Activated CD4-positive, alpha-beta T cell treated with anti-CD3 and anti-CD28 coated beads, Interleukin-2, amount 50 U/mL, for 16 hours (primary cell): Measurements from ENCODE around the gene KRT2.

Source experiments
- DNase-seq: peaks from one replicate; pipeline ENCODE4 v3.0.0-alpha.2; 2020

KRT2 gene

DNA sequence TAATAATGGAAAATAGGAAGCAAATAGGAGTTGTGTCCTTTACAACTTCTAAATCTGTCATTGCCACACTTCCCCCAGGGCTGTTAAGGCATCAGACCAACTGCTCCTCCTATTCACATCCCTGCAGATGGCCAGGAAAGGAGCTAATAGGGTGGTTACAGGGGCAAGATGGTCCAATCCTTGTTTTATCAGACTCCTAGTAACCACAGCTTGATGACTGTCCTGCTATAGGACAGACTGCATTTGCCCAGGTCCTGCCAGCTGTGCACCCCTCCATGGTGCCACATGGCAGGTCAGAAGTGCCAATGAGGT is 10.9 kb upstream of the KRT2 start:
- no peak for DNase-seq

DNA sequence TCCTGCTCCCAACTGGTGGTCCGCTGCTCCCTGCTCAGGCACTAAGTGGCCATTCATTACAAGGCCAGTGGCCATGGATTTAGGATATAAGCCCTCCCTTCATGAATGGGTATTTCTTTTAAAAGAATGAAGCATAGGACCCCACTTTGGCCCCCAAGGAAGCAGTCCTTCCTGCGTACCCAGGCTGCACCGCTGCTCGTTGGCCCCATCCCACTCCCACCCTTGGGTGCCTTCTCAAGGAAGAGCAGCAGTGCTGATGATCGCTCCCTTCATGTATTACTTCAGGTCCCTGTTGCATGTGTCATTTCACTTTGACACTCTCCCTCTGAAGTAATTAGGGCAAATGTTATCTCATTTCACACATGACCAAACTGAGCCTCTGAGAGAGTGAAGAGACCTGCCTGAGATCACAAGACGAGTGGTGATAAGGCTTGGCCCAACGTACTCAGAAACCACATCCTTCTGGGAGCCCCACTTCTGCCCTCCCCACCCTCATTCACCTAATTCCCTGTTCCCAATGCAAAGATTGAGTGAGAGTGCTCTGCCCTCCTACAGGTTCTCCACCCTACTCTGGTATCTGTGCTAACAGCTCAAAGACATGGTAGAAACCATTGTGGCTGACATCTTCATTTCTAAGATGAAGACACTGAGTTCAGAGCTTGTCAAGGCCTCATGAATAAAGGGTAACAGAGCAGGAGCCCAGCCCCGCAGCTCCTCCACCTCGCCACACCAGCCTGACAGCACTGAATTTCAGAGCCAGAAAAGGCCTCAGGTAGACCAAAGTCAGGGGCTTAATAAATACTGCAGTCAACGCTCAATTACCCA is 10.3 kb upstream of the KRT2 start:
- DNase-seq: no peak

DNA sequence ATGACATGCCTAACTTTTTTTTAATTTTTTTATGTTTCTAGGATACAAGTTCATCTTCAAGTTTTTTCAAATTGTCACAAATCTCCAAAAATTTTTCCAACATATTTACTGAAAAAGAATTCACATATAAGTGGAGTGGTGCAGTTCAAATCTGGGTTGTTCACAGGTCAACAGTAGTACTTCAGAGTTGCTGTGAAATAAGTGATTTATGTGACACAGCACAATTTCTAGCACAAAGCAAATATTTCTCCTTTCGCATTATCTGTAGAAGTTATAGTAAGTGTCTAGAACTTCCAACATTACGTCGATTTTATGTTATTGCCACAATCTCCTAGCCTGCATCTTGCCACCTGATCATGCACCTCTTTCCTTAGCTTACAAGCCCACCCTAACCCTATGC is 9.7 kb upstream of the KRT2 start:
- no peak for DNase-seq

DNA sequence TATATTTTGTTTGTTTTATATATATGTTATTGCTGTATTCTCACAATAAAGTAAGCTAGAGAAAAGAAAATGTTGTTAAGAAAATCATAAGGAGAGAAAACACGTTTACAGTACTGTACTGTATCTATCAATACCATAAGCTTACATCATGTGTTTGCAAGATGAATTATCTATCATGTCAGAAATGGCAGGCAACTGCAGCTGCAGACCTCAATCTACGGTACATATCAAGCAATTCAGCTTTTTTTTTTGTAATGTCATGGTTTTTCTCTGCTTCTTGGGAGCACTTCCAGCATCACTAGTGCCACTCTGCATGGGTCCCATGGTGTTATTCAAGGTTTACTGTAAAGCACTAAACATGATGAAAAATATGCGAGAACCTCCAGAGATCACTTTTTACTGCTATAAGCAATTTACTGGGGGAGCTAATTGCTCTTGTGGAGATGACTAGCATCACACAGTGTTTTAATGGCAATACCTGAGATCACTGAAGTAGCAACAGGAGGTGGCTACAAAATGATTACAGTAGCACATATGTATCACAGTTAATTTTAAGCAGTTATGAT is 9.0 kb upstream of the KRT2 start:
- no peak for DNase-seq

DNA sequence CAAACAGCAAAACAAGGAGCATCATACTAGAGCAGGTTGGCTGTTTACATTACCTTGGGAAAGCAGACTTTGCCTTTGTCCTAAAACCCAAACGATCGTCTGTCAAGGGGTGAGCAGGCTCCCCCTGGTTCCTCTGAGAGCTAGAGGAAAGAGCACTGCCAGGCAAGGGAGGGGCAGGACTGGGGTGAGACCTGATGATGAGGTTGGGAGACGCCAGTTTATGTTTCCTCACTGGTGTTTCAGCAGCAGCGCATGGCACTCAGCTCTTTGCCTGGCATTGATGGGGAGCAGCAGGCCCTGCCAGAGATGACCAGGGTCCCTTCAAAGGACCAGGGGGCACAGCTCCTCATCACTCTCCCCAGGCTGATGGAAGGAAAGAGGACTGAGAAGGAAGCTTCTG is 7.9 kb upstream of the KRT2 start:
- DNase-seq: no peak

DNA sequence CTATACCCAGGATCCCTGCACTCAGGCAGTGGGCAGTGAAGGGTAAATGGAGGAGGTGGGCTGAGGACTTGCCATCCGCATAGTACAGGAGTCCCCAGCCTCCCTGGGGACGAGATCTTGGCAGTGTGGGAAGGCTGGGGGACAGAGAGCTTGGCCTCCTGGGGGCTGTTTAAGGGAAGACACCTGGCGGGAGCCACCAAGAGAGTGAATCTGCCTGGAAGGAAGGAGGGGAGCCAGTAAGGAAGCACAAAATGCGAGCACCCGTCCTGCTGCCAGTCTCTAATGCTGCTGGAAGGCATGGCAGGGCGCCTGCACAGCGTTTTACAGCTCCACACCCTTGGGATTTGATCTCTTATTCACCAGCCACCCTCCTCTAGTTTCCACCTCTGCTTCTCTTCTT is 7.4 kb upstream of the KRT2 start:
- DNase-seq: no peak

DNA sequence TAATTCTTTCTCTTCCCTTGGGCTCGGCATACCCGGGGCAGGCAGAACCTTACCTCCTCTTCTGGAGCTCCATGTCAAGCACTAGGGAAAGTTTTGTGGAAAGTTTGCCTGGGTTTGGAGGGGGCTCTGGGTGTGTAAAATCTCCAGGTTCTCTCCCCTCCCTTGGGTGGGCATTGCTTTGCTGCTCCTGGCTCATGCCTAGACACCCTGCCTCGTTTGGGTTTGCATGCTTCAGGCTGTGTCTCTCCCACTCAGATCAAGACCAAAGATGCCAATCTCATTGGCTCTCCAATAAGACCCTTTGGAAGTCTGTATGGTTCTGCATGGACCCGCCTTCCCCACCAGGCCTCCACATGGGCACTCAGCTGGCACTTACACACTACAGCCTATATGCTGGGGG is 6.2 kb upstream of the KRT2 start:
- no peak for DNase-seq

DNA sequence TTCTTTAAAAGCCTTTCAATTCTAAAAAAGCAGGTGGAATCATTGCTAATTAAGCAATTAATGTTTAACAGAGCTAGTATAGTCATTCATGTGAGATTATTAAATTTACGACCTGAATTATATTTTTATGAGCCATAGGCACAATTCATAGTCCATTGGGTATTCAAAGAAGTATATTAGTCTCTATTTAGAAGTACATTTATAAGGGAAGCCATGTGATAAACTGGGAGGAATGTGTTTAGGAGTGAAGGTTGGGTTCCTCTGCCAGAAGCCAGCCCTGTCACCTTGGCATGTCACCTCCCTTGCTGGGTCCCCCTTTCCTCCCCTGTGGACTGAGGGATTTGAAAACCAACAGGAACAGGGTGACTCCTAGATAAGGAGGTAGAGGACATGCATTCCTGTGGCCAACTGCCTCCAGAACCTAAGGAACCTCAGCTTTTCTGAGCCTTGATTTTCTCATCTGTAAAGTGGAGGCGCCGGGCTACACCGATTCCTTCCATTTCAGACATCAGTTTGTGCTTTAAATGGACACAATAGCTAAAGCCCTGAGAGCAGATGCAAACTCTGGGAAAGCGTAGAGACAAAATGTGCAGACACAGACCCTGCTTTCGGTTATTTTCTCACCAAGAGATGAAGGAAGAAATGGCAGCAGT is 5.4 kb upstream of the KRT2 start:
- DNase-seq: no peak

DNA sequence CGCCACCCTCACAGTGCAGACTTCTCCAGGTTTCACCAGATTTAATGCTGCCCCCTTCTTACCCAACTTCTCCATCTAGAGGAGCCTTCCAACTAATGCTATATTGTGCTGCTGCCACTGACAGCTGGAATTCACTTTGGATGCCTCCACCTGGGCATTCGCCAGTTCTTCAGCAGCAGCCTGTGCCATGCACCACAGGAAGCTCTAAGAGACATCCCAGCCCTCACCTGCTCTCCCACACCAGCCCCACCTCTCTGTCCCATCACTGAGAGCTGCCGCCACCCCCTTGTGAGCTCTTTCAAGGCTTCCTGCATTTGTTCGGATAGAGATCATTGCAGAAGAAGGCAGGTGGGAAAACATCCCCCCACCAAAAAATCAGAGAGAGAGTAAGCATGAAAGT is 4.6 kb upstream of the KRT2 start:
- DNase-seq: no peak

DNA sequence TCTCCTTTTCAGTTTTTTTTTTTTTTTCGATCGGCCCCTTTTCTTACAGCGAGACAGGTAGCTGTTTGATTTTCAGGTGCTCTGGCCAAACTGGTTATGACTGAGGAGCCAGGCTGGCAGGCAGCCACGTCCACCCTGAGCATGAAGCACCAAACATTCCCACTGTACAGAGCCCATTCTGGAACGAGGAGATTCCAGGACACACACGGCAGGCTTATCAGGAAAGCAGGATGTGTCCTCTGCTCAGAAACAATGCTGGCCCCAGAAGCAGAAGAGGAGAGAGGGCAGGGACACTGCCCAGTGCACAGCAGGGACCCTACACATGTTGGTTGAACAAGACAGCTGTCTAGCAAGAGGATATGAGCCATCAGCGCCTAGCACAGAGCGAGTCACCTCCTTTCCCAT is 3.7 kb upstream of the KRT2 start:
- no peak for DNase-seq

DNA sequence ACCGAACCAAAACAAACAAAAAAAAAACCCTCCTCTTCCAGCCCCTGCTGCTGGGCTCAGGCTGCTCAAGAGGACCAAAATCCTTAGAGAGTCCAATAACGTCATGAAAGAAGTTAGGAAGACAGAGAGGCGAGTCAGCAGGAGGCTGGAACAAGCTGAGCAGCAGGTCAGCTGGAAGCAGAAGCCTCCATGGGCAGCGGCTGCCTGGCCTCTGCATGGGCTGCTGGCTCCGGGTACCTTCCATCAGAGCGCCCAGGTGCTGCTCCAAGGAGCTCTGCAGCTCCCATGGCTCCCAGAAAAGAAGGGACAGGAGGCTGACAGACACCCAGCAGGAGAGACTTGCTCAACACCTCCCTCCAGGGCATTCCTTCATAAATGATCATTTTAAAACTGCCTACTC is 3.2 kb upstream of the KRT2 start:
- no peak for DNase-seq

DNA sequence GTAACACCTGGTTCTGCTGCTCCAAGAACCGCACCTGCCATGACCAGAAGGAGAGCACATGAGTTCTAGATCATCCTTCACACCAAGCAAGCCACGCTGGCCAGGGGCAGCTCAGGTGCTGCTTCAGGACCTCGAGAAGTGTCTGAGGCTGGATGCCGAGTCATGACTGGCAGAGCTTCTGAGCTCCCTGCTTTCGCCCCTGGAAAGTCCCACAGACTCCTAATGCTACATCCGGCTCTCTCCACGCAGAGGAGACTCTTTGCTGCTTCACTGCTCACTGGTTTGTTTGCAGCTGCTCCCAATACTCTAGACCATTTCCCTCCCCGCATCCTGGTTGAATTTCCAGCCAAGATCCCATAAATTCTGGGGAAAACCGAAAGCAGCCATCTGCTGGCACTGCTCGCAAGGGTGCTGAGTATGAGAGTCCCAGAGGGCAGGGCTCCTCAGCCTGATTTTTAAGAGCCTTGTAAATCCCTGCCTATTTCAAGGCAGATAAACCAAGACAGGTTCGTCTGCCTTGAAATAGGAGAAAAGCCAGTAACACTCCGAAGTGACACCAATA is 1.4 kb downstream of the KRT2 start:
- DNase-seq: no peak

DNA sequence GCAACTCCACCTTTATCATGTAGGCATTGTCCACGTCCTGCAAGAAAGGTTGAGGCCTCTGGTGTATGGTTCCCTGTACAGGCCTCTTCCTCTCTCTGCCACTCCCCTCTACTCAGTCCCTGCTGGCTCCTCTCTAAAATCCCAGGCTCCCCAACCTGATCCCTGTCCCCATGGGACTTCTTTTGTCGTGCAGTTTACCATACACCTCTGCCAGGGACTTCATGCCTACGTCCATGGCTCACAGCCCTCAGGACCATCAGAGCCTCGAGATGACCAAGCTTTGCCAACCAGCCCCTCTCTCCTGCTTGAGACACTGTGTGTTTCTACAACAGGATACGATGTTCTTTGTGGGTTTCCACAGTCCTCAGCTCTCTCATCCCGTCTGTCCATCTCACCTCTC is 2.9 kb downstream of the KRT2 start:
- no peak for DNase-seq

DNA sequence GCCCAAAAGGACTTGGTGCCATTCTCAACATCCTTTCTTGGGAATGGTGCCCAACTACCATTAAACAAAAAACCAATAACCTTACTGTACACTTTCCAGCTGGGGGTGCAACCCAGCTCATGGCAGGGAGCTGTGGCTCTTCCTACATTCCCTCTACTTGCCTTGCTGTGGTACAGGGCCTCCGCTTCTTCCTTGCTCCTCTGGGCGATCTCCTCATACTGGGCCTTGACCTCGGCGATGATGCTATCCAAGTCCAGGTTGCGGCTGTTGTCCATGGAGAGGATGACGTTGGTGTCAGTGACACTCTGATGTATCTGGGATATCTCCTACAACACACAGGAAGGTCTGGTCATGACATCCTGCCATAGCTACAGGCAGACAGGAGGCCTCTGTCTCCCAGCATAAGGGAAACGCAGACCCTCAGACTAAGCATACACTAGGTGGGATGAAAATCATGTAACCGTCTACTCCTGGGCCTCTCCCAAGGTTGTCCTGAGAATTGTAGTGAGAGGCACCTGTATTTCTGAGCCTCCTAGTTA is 3.9 kb downstream of the KRT2 start:
- no peak for DNase-seq

DNA sequence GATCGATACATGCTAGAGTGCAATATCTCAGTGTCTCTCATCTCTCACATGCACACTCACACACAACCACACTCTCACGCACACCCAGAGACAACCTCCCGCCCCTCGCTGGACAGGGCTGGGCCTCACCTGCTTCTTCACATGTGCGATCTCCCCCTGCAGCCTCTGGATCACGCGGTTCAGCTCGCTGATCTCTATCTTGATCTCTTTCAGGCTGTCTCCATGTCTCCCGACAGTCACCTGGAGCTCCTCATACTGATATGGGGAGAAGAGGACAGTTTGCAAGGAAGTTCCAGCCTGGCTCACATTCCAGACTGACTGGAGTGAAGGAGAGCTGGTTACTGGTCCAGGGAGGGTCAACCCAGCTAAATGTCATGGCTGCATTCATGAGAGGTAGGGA is 4.4 kb downstream of the KRT2 start:
- DNase-seq: no peak

DNA sequence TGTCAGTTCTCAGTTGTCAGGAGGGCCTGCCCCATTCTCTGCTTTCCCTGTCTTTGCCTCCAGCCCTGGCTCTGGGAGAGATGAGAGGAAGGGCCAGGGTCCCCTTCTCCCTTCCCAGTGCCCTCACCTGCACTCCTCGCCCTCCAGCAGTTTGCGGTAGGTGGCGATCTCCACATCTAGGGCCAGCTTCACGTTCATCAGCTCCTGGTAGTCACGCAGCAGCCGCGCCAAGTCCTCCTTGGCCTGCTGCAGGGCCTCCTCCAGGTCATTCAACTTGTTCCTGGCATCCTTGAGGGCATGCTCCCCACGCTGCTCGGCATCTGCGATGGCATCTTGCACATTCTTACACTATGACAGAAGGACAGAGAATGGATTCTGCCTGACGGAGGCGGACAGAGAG is 5.4 kb downstream of the KRT2 start:
- no peak for DNase-seq

DNA sequence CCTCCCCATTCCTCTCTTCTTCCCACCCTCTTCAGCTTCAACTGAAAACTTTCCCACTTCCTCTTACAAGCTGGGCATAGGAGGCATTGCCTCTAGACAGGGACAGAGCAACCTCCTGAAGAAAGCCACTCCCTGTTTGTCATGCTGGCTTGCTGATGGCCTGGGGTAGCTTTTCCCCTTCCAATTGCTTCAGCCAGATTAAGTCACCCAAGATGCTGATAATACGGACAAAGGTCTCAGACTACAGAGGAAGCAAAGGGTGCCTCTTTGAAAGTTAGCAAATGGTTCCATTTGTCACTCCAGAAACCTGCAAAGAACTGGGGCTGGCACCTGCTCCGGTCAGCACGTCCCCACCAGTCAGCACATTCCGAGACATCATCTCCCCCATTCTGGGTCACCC is 6.0 kb downstream of the KRT2 start:
- DNase-seq: no peak

DNA sequence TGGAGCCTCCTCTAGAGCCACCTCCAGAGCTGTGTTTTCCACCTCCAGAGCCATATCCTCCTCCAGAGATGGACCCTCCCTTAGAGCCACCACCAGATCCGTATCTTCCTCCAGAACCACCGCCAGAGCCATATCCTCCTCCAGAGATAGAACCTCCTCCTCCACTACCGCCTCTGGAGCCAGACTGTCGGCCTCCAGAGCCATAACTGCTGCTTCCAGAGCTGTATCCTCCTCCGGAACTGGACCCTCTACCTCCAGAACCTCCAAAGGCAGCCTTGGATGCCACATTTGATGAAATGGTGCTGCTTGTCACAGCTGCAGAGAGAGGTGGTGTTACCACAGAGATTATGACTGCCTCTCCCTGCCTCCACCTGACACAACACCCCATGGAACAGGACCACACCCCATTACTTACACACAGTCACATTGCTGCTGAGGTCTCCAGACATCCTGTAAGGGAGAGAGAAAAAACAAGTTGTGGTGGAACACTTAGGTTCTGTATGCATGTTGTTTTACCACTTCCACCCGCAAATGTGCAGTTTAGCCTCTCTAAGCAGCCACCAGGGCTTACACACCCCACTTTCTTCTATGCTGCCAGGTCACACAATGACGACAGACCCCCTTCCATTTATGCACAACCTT is 6.8 kb downstream of the KRT2 start:
- peak; percentile 18 for DNase-seq

DNA sequence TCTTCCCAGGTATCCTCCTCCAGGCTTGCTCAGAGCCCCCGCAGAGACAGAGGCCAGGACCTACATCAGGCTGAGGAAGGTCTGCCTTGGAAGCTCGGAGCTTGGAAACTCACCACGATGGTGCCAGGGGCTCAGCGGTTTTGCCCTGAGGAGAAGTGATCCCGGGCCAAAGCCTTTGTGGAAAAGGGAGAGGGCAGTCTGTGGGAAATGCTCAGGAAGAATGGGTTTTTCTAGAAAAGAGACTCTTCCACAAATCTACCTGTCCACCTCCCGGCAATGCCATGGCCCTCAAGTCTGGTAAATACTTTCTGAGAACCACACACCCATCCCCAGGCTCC is 8.0 kb downstream of the KRT2 start:
- DNase-seq: no peak

DNA sequence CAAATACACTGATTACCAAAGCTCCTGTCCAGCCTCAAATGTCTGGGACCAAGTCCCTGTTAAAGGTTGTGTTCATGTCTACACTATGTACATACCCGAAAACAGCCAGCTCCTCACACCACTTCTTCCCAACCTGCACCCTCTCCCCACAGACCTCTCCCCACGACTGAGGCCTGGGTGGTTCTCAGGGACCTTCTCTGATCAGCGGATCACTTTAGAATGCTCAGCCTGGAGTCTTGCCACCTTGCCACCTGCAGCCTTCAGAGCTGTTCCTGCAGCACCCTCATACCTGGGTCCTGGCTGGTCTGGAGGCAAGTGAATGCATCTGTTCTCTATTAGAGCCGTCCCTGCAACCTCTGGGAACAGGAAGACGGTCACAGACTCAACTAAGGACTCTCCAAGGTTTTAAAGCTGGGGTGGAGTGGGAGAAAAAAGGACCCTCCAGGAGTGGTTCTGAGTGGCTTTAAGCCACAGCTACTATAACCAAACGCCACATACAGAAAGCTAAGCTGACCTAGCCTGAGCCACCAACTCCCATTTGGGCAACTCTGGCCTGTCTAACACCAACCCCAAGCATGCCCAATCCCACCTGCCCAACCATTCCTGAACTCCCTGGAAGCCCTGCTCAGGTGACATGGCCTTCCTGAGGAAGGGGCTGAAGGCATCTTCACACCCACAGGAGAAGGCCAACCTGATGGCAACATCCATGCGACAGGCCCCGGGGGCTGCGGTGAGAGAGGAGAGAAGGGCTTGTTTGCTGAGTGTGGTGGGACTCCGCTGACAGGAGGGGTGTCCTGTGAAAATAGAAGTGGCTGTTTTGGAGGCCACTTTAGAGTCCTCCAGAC is 8.6 kb downstream of the KRT2 start:
- no peak for DNase-seq

DNA sequence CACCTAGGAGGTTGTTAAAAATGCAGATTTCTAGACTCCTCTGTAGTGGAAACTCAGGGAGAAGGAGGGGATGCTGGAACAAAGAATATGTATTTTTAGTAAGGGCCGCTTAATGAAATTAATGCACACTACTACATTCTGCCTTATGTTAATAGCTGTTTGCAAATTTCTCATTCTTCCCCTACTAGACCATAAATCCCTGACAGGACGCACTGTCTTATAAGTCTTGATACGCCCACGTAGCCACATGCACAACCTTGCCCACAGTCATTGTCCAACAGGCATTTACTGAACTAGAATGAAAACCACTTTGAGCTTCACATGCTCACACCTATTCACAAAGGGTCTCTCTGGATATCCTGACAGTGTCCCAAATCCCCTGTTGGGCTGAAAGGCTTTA is 10.5 kb downstream of the KRT2 start:
- no peak for DNase-seq

DNA sequence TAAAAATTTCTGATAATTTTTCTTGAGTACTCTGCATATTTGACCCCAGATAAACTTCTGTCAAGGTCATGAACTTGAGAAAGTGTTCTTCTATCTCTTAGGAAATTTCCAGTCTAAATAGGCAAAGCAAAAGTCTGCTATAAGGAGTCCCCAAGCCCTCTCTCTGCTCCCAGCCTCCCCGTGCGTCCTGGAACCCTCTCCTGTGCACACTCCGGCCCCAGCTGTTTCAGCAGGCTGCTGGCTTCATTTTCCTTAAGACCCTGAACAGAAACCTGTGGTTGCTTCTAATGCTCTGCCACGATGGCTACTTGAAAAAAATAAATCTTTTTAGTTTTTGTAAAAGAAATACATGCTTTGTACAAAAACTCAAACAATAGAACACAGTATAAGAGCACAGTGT is 14.7 kb downstream of the KRT2 start:
- no peak for DNase-seq
